Activated T-cell treated with anti-CD3 and anti-CD28 coated beads, Interleukin-2, amount 50 U/mL, for 48 hours (primary cell): Measurements from ENCODE around the gene NELFB.
A peak's percentile ranks its signal among the peaks of the same experiment; 100 is the strongest.

Experiments
- DNase-seq, 2 experiments: peaks; one replicate each; pipeline ENCODE4 v3.0.0-alpha.2; 2020

The NELFB gene

DNA sequence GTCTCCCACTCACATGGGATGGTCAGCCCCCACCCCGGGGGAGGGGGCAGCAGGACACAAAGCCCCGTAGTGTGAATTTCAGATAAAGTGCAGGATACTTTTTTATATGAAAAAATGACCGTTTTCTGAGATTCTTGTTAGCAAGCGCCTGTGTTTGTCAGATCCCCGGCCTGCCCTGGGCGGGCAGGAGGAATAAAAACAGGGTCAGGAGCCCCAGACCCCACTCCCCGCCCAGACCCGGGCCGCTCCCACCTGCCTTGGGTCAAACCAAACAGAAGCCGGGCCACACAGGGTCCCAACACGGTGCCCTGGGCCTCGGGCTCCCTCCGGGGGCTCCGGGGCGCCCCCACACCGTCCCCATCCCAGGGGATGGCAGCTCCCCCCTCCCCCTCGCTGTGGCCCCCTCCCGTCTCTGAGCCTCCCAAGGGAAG is 60.5 kb downstream of the NELFB start:
- peak in 1 of 2 experiments; percentile 17 for DNase-seq

- DNase-seq, result peak; percentile 33 to 56
These were observed 61.2 kb downstream of the NELFB start for GRCh38 chr9:137316012-137316981.

DNA sequence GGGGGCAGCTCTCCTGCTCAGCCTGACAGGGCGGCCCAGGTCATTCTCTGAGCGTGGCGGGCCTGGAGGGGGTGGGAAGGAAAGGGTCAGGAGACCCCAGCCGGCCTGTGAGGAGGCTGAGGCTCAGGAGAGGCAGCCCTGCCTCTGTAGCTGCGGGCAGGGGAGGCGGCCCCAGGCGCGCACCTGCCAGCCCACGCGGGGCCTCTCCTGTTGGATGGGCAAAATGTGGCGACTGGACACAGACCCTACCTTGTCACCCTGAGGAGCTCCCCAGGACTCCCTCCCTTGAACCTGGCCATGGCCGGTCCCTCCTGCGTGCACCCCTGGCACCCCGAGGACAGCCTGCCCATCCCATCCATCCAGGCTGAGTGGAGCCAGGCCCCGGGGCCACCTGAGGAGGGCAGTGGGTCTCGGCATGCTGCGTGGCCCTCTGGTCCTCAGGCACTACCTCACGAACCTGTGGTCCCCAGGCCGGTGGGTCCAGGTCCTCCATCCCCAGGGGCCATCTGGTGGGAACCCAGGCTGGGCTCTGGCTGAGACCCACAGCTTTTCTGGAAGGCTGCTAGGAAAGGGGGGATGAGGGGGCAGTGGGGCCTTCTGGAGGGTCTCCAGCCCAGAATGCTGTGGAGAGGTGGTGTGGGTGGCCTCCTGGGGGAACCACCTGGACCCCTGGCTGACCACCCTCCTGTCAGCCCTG is 62.0 kb downstream of the NELFB start:
- peak; percentile 17 to 18 for DNase-seq

GRCh38 chr9:137317718-137318511 is 62.8 kb downstream of the NELFB start:
- peak in 1 of 2 experiments; percentile 15 for DNase-seq

DNA sequence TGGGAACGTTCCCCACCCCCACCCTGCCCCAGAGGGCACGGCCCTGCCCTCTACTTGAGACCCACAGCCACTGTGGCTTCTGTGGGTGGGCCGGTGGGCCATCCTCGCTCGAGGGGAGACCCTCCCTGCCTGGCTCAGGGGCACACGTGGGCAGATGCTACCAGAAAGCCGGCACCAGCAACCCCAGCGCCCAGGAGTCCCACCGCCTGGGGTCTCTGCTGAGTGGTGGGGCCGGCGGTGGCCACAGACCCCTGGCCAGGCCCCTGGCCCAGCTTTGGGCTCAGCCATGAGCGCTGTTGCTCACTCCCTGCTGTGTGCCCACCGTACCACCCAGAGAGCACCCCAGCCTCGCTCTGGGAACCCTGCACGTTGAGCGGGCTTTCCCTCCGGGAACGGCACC is 63.5 kb downstream of the NELFB start:
- DNase-seq, result no peak

DNA sequence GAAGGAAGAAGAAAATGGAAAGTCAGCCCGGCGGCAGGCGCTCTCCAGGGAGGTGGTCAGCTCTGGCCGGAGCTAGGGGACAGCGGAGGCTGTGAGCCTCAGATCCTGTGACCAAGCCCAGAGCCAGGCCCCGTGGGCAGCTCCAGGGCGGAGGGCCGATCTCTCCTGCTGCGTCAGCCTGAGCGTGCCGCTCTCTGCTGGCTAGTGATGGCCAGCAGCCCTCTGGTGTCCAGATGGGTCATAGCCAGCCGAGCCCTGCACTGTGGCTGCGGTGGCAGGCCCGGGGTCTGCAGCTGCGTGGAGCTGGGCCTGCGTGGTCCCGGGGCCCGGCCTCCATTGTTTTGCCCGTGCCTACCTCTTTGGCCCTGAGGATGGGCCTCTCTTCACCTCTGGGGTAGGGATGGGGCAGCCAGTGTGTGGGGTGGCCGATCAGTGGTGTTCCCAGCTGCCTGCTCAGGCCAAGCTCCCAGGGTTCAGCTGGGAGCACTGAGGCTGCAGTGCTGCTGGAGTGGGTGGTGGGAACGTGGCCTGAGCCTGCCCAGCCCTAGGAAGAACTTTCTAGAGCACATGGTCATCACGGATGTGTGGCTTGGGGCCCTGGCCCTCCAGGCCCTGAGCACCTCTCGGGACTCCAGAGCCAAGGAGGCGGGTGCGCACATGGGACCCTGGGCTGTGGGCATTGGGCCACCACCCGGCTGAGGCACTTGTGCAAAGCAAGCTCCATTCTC is 64.0 kb downstream of the NELFB start:
- peak in 1 of 2 experiments; percentile 16 for DNase-seq

GRCh38 chr9:137319739-137320551 is 64.8 kb downstream of the NELFB start:
- peak in 1 of 2 experiments; percentile 17 for DNase-seq

DNA sequence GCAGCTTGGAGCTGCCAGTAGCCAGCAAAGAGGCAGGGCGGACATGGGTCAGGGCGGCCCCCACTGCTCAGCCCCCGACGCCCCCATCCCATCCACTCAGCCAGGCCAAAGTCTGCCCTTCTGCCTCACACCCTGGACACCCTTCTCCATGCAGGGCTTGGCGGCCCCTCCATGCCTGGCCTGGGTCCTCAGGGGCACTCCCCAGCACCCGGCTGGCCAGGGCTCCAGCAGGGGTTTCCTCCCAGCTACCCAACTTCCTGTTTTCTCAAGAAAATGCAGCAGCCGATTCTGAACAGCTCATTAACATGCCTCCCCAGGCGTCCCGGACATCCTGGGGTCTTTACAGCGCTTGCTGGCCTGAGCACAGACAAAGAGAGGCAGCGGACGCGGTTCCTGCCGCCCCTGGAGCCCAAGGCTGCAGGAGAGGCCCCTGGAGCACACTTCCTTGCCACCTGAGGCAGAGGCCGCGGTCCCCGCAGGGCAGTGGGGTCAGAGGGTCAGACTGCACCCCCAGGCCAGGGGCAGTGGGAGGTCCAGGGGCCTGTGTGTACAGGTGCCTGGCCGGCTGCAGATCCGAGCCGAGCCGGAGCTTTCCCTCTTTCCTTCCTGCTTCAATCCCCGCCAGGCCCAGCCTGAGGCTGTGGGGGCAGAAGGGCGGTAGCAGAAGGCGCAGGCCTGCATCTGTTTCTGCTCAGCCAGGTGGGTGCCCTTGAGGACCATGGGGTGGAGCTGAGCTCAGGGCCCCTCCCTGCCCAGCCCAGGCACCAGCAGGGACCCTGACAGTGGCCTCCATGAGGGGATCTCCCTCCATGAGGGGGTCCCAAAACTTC is 65.6 kb downstream of the NELFB start:
- peak in 1 of 2 experiments; percentile 39 for DNase-seq

DNA sequence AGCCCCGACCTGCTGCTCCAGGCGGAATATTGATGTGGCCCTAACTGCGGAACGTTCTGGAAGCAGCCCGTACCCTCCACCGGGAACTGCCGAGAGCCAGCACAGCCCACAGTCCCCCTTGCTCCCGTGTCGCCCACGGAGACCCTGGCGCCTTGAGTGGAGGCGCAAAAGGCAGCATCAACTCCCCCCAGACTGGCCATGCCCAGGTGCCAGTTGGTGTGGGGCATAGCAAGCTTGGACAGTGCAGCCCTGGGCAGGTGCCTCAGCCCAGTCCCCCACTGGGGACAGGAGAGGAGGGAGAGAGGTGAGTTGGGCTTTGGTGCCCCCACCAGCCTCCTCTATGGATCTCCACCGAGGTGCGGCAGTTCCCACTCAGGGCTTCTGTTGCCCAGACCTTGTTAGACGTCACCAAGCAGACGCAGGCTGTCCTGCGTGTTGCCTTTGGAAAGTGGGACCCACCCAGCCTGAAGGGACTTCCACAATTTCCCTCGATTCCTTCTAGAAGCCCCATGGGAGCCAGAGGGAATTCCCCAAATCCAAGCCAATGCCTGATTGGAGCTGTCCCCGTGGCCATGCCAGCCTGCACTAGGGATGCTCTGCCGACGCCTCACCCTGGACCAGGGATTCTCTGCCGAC is 66.7 kb downstream of the NELFB start:
- no peak for DNase-seq
